Kidney (tissue), 14 donors: ENCODE data around the gene MYH14. TPM values are rescaled to one million over a fixed set of nuclear protein-coding genes. Genes with fewer than 3 reads are reported as not detected.

Source experiments
- DNase-seq, 5 donors: peaks; one replicate each; pipeline ENCODE4 v3.0.0-alpha.2; 2013 to 2020
- FAIRE-seq: peaks from 2 replicates; lab custom pipeline; 2012; peaks lifted over from hg19 to GRCh38; lab: Jason Lieb, UNC
- H3K27ac ChIP-seq, 2 donors: one replicate each; pipeline ENCODE4 v1.7.0; 2013; ENCODE audit warnings: low read depth in 2 of 2, low read length in 2 of 2, inconsistent platforms in 1 of 2
- H3K27me3 ChIP-seq: one replicate; pipeline ENCODE4 v1.7.1; 2013; ENCODE audit warnings: low read length, inconsistent platforms; ENCODE audit not compliant: control insufficient read depth, insufficient read depth
- H3K36me3 ChIP-seq, 3 donors: one replicate each; pipeline versions ENCODE4 v1.7.0 to v1.7.1; 2013; ENCODE audit warnings: low read length in 3 of 3, control low read depth in 1 of 3, inconsistent platforms in 1 of 3; ENCODE audit not compliant: insufficient read depth in 3 of 3, control insufficient read depth in 2 of 3
- H3K4me1 ChIP-seq, 3 donors: one replicate each; pipeline versions ENCODE4 v1.7.0 to v1.7.1; 2013; ENCODE audit warnings: low read length in 3 of 3, inconsistent platforms in 1 of 3, low read depth in 1 of 3; ENCODE audit not compliant: control insufficient read depth in 2 of 3, insufficient read depth in 2 of 3
- H3K4me3 ChIP-seq, 3 donors: one replicate each; pipeline versions ENCODE4 v1.7.0 to v1.8.1; 2013; ENCODE audit warnings: low read length in 3 of 3, control low read depth in 1 of 3, inconsistent platforms in 1 of 3
- H3K9ac ChIP-seq, 3 donors: one replicate each; pipeline versions ENCODE4 v1.7.0 to v1.7.1; 2013; ENCODE audit warnings: low read length in 3 of 3, control low read depth in 1 of 3, inconsistent platforms in 1 of 3
- H3K9me3 ChIP-seq, 3 donors: one replicate each; pipeline versions ENCODE4 v1.7.0 to v1.7.1; 2013; ENCODE audit warnings: low read length in 3 of 3, control low read depth in 1 of 3, inconsistent platforms in 1 of 3; ENCODE audit not compliant: control insufficient read depth in 2 of 3, insufficient read depth in 1 of 3
- CTCF ChIP-seq: IDR thresholded peaks from 3 replicates; pipeline ENCODE4 v1.5.1; 2012; ENCODE audit warnings: mild to moderate bottlenecking, moderate library complexity, borderline replicate concordance; ENCODE audit not compliant: insufficient read depth; ENCODE audit errors: extremely low read depth
- intact Hi-C: fragments of 100-400 bp; cut with DNase I; formaldehyde crosslinking; loops from one replicate; pipeline ENCODE4 v1.11.1; 2022
- polyA plus RNA-seq: library from polyadenylated mRNA; stranded (reverse); fragments of 350-450 nt; fragmentation: Illumina TruSeq; extraction: RNeasy Lipid Tissue Mini Kit (QIAGEN cat#74804); gene quantifications from one replicate; pipeline ENCODE4 v1.2.3, GENCODE V29; 2014; ENCODE audit warnings: low read depth, low replicate concordance; ENCODE audit not compliant: insufficient read depth
- total RNA-seq: library from RNA; stranded (reverse); fragmentation: NEBNext Ultra II Directional; extraction: Animal tissue kit (Norgen Biotek cat#: 25700); gene quantifications from one replicate; pipeline ENCODE4 v1.2.1, GENCODE V29; 2021
- donor health status: control.
- donor health status: control.
- donor health status: control.
- donor health status: control.
- donor health status: control.
- donor health status: DM: yes; HTN: yes; CAD: no.
- donor health status: Normal renal cell carcinoma (clear cell type).

MYH14 gene
- total and polyA plus RNA-seq, 2 donors from 2014 or later = 23.9 to 81.4 TPM

DNA sequence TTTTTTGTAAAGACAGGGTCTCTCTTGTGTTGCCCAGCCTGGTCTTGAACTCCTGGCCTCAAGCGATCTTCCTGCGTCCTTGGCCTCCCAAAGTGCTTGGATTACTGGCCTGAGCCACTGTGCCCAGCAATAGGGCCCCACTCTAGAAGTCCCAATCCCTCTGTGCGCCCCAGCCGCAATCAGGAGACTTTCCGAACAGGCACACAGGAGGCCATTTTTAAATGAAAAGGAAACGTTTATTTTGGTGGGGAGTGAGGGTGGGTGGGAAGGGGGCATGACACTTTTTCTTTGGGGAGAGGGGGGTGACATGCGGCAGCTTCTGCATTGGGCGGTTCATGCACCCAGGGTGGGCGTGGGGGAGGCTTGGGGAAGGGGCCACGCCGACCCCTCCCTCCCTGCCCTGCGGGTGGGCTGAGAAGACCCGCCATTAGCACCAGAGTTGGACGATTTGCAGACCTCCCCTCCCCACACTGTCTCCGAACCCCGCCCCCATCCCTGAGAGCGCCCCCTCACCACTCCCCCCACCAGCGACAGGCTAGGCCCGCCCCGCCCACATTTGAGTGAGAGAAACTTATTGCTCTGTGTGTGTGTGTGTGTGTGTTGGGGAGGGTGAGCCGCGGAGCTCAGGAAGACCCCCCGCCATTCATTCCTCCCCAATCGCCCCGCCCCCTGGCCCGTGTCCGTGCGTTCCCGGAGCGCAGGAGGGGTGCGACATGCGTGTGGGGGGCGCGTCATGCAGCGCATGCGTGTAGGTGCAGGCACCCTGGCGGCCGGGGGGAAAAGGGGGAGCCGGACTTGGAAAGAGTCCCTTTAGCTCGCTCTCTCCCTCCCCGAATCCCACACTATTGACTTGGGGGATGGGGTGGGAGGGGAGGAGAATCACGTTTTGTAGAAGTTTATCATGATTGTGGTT lies 108.6 kb downstream of the MYH14 start:
- DNase-seq (peak in 4 of 5 donors; percentile 72 to 87 (median 76)), FAIRE-seq (no peak)
- Histone ChIP-seq H3K9ac (no peak overlapping the region), H3K4me3 (no peak overlapping the region), H3K36me3 (peaks cover 0 to 6% (median 0%) of the 10 kb centered on the region in 3 donors), H3K9me3 (no peaks in the 10 kb centered on the region), H3K27me3 (peaks cover 10% of the 10 kb centered on the region), H3K27ac (no peak overlapping the region), H3K4me1 (no peaks in the 10 kb centered on the region)
- no peak for TF ChIP-seq CTCF
- intact Hi-C loops = no loop called here

DNA sequence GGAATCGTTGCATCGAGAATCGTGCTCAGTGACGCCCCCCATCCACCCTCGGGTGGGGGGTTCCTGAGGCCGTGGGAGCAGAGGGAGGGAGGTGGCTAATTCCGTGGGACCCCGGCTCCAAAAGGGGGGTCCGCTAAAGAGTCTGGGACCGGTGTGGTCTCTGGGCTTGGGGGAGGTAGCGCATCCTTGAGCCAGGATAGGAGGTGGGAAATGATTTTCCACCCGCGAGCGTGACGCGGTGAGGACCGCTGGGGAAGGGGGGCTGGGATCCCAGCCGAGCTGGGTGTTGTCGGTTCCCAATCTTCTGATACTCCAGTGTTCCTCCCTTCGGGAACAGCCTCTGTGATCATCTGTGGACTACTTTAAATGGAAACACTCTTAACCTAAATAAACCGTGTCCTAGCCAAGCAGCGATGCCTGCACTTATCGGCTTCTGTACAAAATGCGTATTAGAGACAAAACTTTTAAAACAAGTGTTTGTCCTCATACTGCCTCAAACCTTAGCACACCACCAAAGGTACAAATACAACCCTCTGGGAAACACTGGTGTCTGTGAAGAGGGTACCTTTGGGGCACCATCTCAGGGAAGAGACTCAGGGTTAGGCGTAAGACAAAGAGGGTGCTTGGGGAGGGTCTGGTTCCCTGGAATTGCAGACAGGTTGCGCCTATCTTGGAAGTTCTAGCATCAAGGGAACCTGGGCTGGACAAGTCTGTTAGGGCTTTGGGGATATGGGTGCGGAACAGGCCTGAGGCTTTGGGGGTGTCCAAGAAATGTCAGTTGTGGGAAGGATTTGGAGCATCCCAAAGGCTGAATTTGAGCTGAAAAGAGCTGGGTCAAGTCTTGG lies 109.8 kb downstream of the MYH14 start:
- TF ChIP-seq CTCF = no peak
- intact Hi-C loops = no loop called here
- no peak overlapping the region for H3K4me3 ChIP-seq
- no peak for DNase-seq
- peaks cover 10% of the 10 kb centered on the region for H3K27me3 ChIP-seq
- H3K36me3 ChIP-seq = no peaks in the 10 kb centered on the region
- no peaks in the 10 kb centered on the region for H3K4me1 ChIP-seq
- FAIRE-seq = no peak
- no peak overlapping the region for H3K9ac ChIP-seq
- no peak overlapping the region for H3K27ac ChIP-seq
- H3K9me3 ChIP-seq = no peaks in the 10 kb centered on the region

DNA sequence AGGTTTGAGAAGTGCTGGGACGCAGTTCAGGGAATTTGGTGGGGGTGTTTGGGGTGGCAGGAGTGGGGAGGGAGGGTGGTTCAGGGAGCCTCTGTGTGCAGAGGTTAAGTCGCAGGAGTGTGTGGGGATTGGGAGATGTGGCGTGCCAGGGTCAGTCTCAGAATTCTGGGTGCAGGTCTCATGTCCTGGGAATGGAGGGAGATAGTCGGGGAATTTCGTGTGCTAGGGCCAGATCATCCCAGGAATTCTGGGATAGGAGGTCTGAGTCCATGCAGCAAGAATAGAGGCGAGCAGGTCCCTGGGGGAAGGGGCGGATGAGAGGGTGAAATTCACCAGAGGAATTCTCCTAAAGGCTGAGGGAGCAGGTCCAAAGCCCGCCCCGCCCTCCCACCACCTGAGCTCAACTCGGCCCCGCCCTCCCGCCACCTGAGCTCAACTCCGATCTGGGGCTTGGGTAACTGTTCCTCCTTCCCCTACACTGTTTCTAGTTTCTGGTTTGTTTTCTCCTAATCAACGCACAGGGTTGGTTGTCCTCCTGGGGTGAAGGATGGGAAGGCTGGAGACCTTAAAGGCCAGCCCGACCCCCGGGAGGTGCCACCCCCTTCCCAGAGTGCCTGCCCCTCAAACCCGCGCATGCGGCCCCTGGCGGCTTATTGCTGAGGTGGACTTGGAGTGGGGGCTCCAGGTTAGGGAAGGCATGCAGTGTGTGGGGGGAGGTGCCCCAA lies 110.6 kb downstream of the MYH14 start:
- H3K36me3 ChIP-seq = no peaks in the 10 kb centered on the region
- intact Hi-C loops = no loop called here
- peak in 2 of 5 donors; percentile 60 to 62 for DNase-seq
- H3K27me3 ChIP-seq = peaks cover 10% of the 10 kb centered on the region
- H3K4me3 ChIP-seq = no peak overlapping the region
- no peak overlapping the region for H3K27ac ChIP-seq
- FAIRE-seq = no peak
- H3K9me3 ChIP-seq = no peaks in the 10 kb centered on the region
- TF ChIP-seq CTCF = no peak
- H3K9ac ChIP-seq = no peak overlapping the region
- no peaks in the 10 kb centered on the region for H3K4me1 ChIP-seq
